IMR-90 (cell line): ENCODE data around the gene GLCE.

Experiments used
- POLR2A ChIP-seq: IDR thresholded peaks from 2 replicates; pipeline ENCODE4 v1.6.1; 2012; ENCODE audit warnings: mild to moderate bottlenecking, low read depth, low read length
- RFX5 ChIP-seq: IDR thresholded peaks from 2 replicates; pipeline ENCODE4 v1.8.0; 2012; ENCODE audit warnings: low read depth, mild to moderate bottlenecking, low read length, moderate library complexity

DNA sequence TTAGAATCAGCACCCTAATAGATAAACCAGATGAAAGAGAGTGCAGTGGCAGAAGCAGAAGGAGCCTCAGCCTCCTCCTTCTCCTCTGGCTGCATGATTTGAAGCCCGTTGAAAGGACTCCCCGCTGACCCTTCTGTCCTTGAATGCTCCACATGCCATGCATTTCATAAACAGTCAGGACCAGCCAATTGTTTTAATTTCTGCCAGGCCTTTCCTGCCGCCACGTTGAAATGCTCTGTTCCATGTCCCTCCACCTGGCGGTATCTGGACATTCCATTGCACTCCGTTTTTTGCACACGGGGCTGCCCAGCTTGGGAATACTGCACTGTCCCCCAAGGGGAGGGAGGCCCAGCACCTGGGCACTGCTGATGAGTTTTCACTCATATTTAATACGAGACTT lies 35.2 kb upstream of the GLCE start:
- TF ChIP-seq RFX5 (no peak), POLR2A (no peak)
